GM12874 (cell line): Measurements from ENCODE around the gene ZNF19.
A peak's percentile ranks its signal among the peaks of the same experiment; 100 is the strongest.

Experiments
- CTCF ChIP-seq: IDR thresholded peaks from 2 replicates; pipeline ENCODE4 v1.5.1; 2011; ENCODE audit warnings: low read depth, mild to moderate bottlenecking, control low read depth, low read length, moderate library complexity; ENCODE audit not compliant: insufficient read depth

ZNF19 gene

GRCh38 chr16:71490361-71490760, 1.2 kb upstream of the ZNF19 start:
- no peak for TF ChIP-seq CTCF

- no peak for TF ChIP-seq CTCF
Measured at GRCh38 chr16:71484006-71484893, 4.9 kb downstream of the ZNF19 start.

GRCh38 chr16:71482569-71482968, 6.6 kb downstream of the ZNF19 start:
- TF ChIP-seq CTCF: no peak

GRCh38 chr16:71480956-71481355, 8.2 kb downstream of the ZNF19 start:
- TF ChIP-seq CTCF: no peak

GRCh38 chr16:71479420-71479819, 9.7 kb downstream of the ZNF19 start:
- peak; percentile 30 for TF ChIP-seq CTCF

GRCh38 chr16:71476457-71477124, 12.5 kb downstream of the ZNF19 start:
- TF ChIP-seq CTCF: no peak

- TF ChIP-seq CTCF: no peak
Measured at GRCh38 chr16:71474864-71475263, 14.3 kb downstream of the ZNF19 start.
